K562 treated with DMSO at 1 percent for 12 hours (cell line): ENCODE data around the gene ZNF716. TPM values are rescaled to one million over a fixed set of nuclear protein-coding genes. Genes with fewer than 3 reads are reported as not detected.

Experiments
- total RNA-seq: library from RNA; unstranded; fragments of 300-600 nt; gene quantifications from 2 replicates; pipeline ENCODE4 v1.2.3, GENCODE V29; 2022; ENCODE audit not compliant: insufficient read depth

Gene ZNF716
- total RNA-seq = not detected in 2 replicates

DNA sequence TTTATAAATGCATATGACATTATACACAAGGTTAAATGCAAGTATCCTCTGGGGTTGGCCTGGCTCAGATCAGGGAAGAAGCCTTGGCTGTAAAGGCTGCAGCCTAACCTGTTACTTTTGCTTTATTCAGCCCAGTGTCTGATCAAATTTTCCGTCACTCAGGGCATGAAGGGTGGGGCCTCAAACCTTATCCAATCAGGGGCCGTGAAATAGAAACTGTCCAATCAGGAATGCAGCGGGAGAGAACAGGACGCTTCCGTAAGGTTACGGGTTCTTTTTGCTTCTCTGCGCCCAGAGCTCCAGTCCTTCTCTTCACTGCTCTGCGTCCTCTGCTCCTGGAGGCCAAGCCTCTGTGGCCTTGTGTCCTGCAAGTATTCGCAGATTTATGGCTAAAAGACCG, at the start of gene ZNF716:
Gene ZNF716, plus strand, starts transcription at position 274 of the 400 bp plus-strand sequence. Its CDS starts 112 bp downstream, at position 386.

